ENCODE data around the gene GLIS1.

Gene GLIS1

DNA sequence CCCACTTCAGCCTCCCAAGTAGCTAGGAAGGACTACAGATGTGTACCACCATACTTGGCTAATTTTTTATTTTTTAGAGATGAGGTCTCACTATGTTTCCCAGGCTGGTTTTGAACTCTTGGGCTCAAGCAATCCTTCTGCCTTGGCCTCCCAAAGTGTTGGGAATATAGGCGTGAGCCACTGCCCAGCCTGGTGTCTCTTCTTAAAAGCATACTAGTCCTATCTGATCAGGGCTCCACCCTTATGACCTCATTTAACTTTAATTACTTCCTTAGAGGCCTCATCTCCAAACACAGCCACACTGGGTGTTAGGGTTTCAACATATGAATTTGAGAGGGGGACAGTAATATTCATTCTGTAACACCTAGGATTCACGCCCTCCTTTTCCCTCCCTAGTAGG is 130.9 kb downstream of the GLIS1 start:
- H3K79me2 ChIP-seq (ENCODE audit: insufficient read depth, low read length) = no peaks in the 10 kb centered on the region
- peaks cover 6% of the 10 kb centered on the region; the same call in 1 of the 2 replicates for H3K9me3 ChIP-seq (ENCODE audit: insufficient read depth, low read length)
- H4K20me1 ChIP-seq (ENCODE audit: low read depth, low read length) = no peaks in the 10 kb centered on the region
- no peak overlapping the region for H2AFZ ChIP-seq (ENCODE audit: low read depth, low read length, severe bottlenecking)
- H3F3A ChIP-seq (ENCODE audit: insufficient read depth) = no peaks in the 10 kb centered on the region
- no peak overlapping the region for H3K9ac ChIP-seq (ENCODE audit: low read length)
- H3K9me2 ChIP-seq (replicated peaks; ENCODE audit: insufficient read depth, low read length) = no peaks in the 10 kb centered on the region
- H3K4me3 ChIP-seq (ENCODE audit: insufficient read depth, low read length, poor library complexity, severe bottlenecking) = no peak overlapping the region
- no peaks in the 10 kb centered on the region for H3K27me3 ChIP-seq (ENCODE audit: low read length)
- H3K27ac ChIP-seq (ENCODE audit: low read depth, low read length) = no peak overlapping the region
- TF ChIP-seq EZH2phosphoT487 (conservative IDR thresholded peaks at IDR 0.05; ENCODE audit: low read length) = no peak
- TF ChIP-seq, protein P1, sequence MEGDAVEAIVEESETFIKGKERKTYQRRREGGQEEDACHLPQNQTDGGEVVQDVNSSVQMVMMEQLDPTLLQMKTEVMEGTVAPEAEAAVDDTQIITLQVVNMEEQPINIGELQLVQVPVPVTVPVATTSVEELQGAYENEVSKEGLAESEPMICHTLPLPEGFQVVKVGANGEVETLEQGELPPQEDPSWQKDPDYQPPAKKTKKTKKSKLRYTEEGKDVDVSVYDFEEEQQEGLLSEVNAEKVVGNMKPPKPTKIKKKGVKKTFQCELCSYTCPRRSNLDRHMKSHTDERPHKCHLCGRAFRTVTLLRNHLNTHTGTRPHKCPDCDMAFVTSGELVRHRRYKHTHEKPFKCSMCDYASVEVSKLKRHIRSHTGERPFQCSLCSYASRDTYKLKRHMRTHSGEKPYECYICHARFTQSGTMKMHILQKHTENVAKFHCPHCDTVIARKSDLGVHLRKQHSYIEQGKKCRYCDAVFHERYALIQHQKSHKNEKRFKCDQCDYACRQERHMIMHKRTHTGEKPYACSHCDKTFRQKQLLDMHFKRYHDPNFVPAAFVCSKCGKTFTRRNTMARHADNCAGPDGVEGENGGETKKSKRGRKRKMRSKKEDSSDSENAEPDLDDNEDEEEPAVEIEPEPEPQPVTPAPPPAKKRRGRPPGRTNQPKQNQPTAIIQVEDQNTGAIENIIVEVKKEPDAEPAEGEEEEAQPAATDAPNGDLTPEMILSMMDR (IDR thresholded peaks at IDR 0.05; ENCODE audit: insufficient read depth, low read length, poor library complexity, severe bottlenecking) = no peak
- H3K4me2 ChIP-seq (ENCODE audit: low read depth, low read length, poor library complexity, severe bottlenecking) = no peak overlapping the region
- H3K36me3 ChIP-seq (ENCODE audit: low read length) = no peaks in the 10 kb centered on the region

GRCh38 chr1:53606651-53607051 is 132.3 kb downstream of the GLIS1 start:
- peaks cover 6% of the 10 kb centered on the region; the same call in 1 of the 2 replicates for H3K9me3 ChIP-seq (ENCODE audit: insufficient read depth, low read length)

GRCh38 chr1:53606197-53606596 is 132.8 kb downstream of the GLIS1 start:
- H3K79me2 ChIP-seq (ENCODE audit: insufficient read depth, low read length) = no peaks in the 10 kb centered on the region
- no peaks in the 10 kb centered on the region for H3K9me2 ChIP-seq (replicated peaks; ENCODE audit: insufficient read depth, low read length)
- TF ChIP-seq, protein P1 (IDR thresholded peaks at IDR 0.05; ENCODE audit: insufficient read depth, low read length, poor library complexity, severe bottlenecking) = no peak
- no peak for TF ChIP-seq EZH2phosphoT487 (conservative IDR thresholded peaks at IDR 0.05; ENCODE audit: low read length)
- H3K36me3 ChIP-seq (ENCODE audit: low read length) = no peaks in the 10 kb centered on the region
- H3K27me3 ChIP-seq (ENCODE audit: low read length) = no peaks in the 10 kb centered on the region
- H2AFZ ChIP-seq (ENCODE audit: low read depth, low read length, severe bottlenecking) = no peak overlapping the region
- H3F3A ChIP-seq (ENCODE audit: insufficient read depth) = no peaks in the 10 kb centered on the region
- no peak overlapping the region for H3K9ac ChIP-seq (ENCODE audit: low read length)
- no peak overlapping the region for H3K27ac ChIP-seq (ENCODE audit: low read depth, low read length)
- H4K20me1 ChIP-seq (ENCODE audit: low read depth, low read length) = no peaks in the 10 kb centered on the region
- no peak overlapping the region for H3K4me2 ChIP-seq (ENCODE audit: low read depth, low read length, poor library complexity, severe bottlenecking)
- no peak overlapping the region for H3K4me3 ChIP-seq (ENCODE audit: insufficient read depth, low read length, poor library complexity, severe bottlenecking)
- H3K9me3 ChIP-seq (ENCODE audit: insufficient read depth, low read length) = peaks cover 6% of the 10 kb centered on the region; the same call in 1 of the 2 replicates

More at GRCh38 chr1:53606651-53607051, 132.3 kb downstream of the GLIS1 start:
- Histone ChIP-seq H3K9me2 (replicated peaks; ENCODE audit: insufficient read depth, low read length) (no peaks in the 10 kb centered on the region), H3K4me3 (ENCODE audit: insufficient read depth, low read length, poor library complexity, severe bottlenecking) (no peak overlapping the region), H3K36me3 (ENCODE audit: low read length) (no peaks in the 10 kb centered on the region), H3K9ac (ENCODE audit: low read length) (no peak overlapping the region), H3F3A (ENCODE audit: insufficient read depth) (no peaks in the 10 kb centered on the region), H2AFZ (ENCODE audit: low read depth, low read length, severe bottlenecking) (no peak overlapping the region), H3K4me2 (ENCODE audit: low read depth, low read length, poor library complexity, severe bottlenecking) (no peak overlapping the region), H3K79me2 (ENCODE audit: insufficient read depth, low read length) (no peaks in the 10 kb centered on the region), H3K27ac (ENCODE audit: low read depth, low read length) (no peak overlapping the region), H3K27me3 (ENCODE audit: low read length) (no peaks in the 10 kb centered on the region), H4K20me1 (ENCODE audit: low read depth, low read length) (no peaks in the 10 kb centered on the region)
- TF ChIP-seq, protein P1 (IDR thresholded peaks at IDR 0.05; ENCODE audit: insufficient read depth, low read length, poor library complexity, severe bottlenecking) = no peak
- no peak for TF ChIP-seq EZH2phosphoT487 (conservative IDR thresholded peaks at IDR 0.05; ENCODE audit: low read length)
